ENCODE results near the gene TTC7B. TPM values are rescaled to one million over a fixed set of nuclear protein-coding genes. Genes with fewer than 3 reads are reported as not detected.
A peak's percentile ranks its signal among the peaks of the same experiment; 100 is the strongest.
"Not testable (repeated sequence)": the region's sequence is repeated elsewhere in the genome, so short reads cannot be mapped to it uniquely, and the experiment has no call there.

TTC7B gene
- total RNA-seq, 1 donor from 2014 or later, result 40.3 TPM

GRCh38 chr14:90530523-90530922, 285.7 kb downstream of the TTC7B start:
- DNase-seq (ENCODE audit: low spot score), result no peak
- TF ChIP-seq, protein P1, sequence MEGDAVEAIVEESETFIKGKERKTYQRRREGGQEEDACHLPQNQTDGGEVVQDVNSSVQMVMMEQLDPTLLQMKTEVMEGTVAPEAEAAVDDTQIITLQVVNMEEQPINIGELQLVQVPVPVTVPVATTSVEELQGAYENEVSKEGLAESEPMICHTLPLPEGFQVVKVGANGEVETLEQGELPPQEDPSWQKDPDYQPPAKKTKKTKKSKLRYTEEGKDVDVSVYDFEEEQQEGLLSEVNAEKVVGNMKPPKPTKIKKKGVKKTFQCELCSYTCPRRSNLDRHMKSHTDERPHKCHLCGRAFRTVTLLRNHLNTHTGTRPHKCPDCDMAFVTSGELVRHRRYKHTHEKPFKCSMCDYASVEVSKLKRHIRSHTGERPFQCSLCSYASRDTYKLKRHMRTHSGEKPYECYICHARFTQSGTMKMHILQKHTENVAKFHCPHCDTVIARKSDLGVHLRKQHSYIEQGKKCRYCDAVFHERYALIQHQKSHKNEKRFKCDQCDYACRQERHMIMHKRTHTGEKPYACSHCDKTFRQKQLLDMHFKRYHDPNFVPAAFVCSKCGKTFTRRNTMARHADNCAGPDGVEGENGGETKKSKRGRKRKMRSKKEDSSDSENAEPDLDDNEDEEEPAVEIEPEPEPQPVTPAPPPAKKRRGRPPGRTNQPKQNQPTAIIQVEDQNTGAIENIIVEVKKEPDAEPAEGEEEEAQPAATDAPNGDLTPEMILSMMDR (IDR thresholded peaks at IDR 0.05), result no peak
- peaks cover 17% of the 10 kb centered on the region for H3K4me1 Mint-ChIP-seq (ENCODE audit: low read depth)
- no peaks in the 10 kb centered on the region for H3K27me3 Mint-ChIP-seq (ENCODE audit: low read depth)
- H3K36me3 Mint-ChIP-seq (ENCODE audit: low read depth), result no peaks in the 10 kb centered on the region
- H3K9me3 Mint-ChIP-seq (ENCODE audit: low read depth), result peaks cover 4% of the 10 kb centered on the region
- H3K27ac Mint-ChIP-seq (ENCODE audit: unreplicated experiment), result no peak overlapping the region
- no peak overlapping the region for H3K4me3 Mint-ChIP-seq (ENCODE audit: unreplicated experiment)

DNA sequence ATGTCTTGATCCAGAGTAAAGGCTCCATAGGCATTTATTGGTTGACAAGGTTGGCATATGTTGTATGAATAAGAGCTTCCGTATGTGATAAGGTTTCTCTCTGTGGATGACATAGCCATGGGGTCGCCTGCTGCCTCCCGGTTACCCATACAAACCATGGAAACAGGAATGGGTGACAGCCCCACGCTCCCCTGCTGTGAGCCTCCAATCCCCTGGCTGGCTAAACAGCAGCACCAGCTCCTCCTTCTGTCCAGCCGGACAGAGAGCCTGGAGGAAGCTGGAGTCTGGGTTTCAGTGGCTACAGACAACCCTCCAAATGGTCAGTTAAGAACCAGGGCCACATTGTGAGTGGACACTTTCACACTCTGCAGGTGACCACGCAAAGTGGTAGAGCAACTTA, 288.3 kb downstream of the TTC7B start:
- H3K4me1 Mint-ChIP-seq (ENCODE audit: low read depth), result peaks cover 15% of the 10 kb centered on the region
- no peaks in the 10 kb centered on the region for H3K27me3 Mint-ChIP-seq (ENCODE audit: low read depth)
- H3K4me3 Mint-ChIP-seq (ENCODE audit: unreplicated experiment), result no peak overlapping the region
- no peak overlapping the region for H3K27ac Mint-ChIP-seq (ENCODE audit: unreplicated experiment)
- no peak for DNase-seq (ENCODE audit: low spot score)
- TF ChIP-seq, protein P1 (IDR thresholded peaks at IDR 0.05), result no peak
- H3K36me3 Mint-ChIP-seq (ENCODE audit: low read depth), result no peaks in the 10 kb centered on the region
- H3K9me3 Mint-ChIP-seq (ENCODE audit: low read depth), result peaks cover 4% of the 10 kb centered on the region

GRCh38 chr14:90526536-90526935, 289.7 kb downstream of the TTC7B start:
- not testable (repeated sequence) for H3K27ac Mint-ChIP-seq (ENCODE audit: unreplicated experiment); DNase-seq (ENCODE audit: low spot score); H3K36me3 Mint-ChIP-seq (ENCODE audit: low read depth); H3K9me3 Mint-ChIP-seq (ENCODE audit: low read depth); H3K27me3 Mint-ChIP-seq (ENCODE audit: low read depth); H3K4me3 Mint-ChIP-seq (ENCODE audit: unreplicated experiment)
- H3K4me1 Mint-ChIP-seq (ENCODE audit: low read depth), result peaks cover 29% of the 10 kb centered on the region

DNA sequence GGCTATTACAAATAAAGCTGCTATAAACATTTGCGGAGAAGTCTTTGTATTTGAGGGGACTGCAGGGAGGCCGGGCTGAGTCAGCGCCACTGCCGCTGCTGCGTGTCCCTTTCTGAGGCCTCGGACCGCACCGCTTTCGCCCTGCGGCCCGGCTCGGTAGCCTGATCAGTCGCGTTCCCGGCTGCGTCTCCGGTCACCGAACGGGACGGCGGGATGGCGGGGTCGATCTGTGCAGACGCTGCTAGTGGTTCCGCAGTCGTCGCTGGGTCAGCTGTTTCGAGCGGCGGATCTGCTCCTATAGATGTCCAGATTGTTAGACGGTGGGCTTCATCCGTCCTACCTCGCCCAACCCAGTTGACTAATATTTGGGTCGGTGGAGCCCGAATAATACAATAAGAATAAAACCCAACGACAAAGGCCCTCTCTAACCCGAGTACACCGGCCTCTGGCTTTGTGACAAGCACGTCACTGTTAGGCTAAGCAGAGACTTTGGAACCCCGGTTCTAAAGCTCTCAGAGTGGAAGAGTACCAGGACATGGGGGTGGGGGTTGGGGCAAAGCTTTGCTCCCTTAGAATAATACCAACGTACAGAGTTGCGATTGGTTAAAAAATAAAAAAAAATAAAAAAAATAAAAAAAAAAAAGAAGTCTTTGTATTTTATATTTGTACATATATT, 290.7 kb downstream of the TTC7B start:
- DNase-seq (ENCODE audit: low spot score); H3K36me3 Mint-ChIP-seq (ENCODE audit: low read depth); H3K4me3 Mint-ChIP-seq (ENCODE audit: unreplicated experiment); H3K27me3 Mint-ChIP-seq (ENCODE audit: low read depth); H3K9me3 Mint-ChIP-seq (ENCODE audit: low read depth): not testable (repeated sequence)
- Mint-ChIP-seq H3K4me1 (ENCODE audit: low read depth) (peaks cover 37% of the 10 kb centered on the region), H3K27ac (ENCODE audit: unreplicated experiment) (peak overlapping the region; percentile 1)

- Mint-ChIP-seq H3K36me3 (ENCODE audit: low read depth) (no peaks in the 10 kb centered on the region), H3K27ac (ENCODE audit: unreplicated experiment) (peak overlapping the region; percentile 54)
Measured at GRCh38 chr14:90523961-90524875, 292.0 kb downstream of the TTC7B start.

DNA sequence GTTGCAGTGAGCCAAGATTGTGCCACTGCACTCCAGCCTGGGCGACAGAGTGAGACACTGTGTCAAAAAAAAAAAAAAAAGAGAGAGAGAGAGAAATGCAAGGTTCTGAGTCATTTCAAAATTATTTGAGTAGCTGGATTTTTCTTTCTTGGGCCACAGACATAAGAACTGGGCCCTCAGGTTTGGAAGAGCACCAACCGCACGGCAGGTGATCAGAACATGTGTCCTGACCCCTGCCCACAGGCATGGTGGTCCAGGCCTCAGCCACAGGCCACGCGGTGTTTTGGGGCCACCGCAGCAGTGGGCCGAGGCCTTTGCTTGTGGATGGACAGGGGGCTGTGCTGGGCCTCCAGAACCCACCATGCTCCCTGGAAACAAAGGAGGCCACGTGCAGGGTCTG, 292.7 kb downstream of the TTC7B start:
- H3K9me3 Mint-ChIP-seq (ENCODE audit: low read depth), result peaks cover 4% of the 10 kb centered on the region
- H3K36me3 Mint-ChIP-seq (ENCODE audit: low read depth), result no peaks in the 10 kb centered on the region
- H3K4me1 Mint-ChIP-seq (ENCODE audit: low read depth), result peaks cover 37% of the 10 kb centered on the region
- TF ChIP-seq, protein P1 (IDR thresholded peaks at IDR 0.05), result no peak
- H3K27me3 Mint-ChIP-seq (ENCODE audit: low read depth), result no peaks in the 10 kb centered on the region
- no peak overlapping the region for H3K4me3 Mint-ChIP-seq (ENCODE audit: unreplicated experiment)
- peak overlapping the region; percentile 54 for H3K27ac Mint-ChIP-seq (ENCODE audit: unreplicated experiment)
- no peak for DNase-seq (ENCODE audit: low spot score)

More at GRCh38 chr14:90523961-90524875, 292.0 kb downstream of the TTC7B start:
- H3K9me3 Mint-ChIP-seq (ENCODE audit: low read depth), result peaks cover 4% of the 10 kb centered on the region
- DNase-seq (ENCODE audit: low spot score), result no peak
- TF ChIP-seq, protein P1 (IDR thresholded peaks at IDR 0.05), result no peak
- H3K4me1 Mint-ChIP-seq (ENCODE audit: low read depth), result peaks cover 37% of the 10 kb centered on the region
- H3K4me3 Mint-ChIP-seq (ENCODE audit: unreplicated experiment), result no peak overlapping the region
- H3K27me3 Mint-ChIP-seq (ENCODE audit: low read depth), result no peaks in the 10 kb centered on the region
